ENCODE data around the gene CACTIN.

CACTIN gene

GRCh38 chr19:3610745-3611717, 15.6 kb downstream of the CACTIN start:
- Mint-ChIP-seq H3K27me3 (no peaks in the 10 kb centered on the region), H3K4me1 (ENCODE audit: low read depth in 2 of 2) (peaks cover 5 to 6% of the 10 kb centered on the region in 2 donors), H3K4me3 (no peak overlapping the region), H3K9me3 (no peaks in the 10 kb centered on the region), H3K27ac (peak overlapping the region in 1 of 2 donors; percentile 20), H3K36me3 (ENCODE audit: insufficient read depth) (peaks cover 8% of the 10 kb centered on the region)
- ATAC-seq (replicated peaks) (no peak), DNase-seq (no peak)

- H3K36me3 Mint-ChIP-seq (ENCODE audit: insufficient read depth) = peaks cover 7% of the 10 kb centered on the region
- no peak for DNase-seq
- no peak for ATAC-seq (replicated peaks)
- H3K4me1 Mint-ChIP-seq (ENCODE audit: low read depth in 2 of 2) = peaks cover 5 to 6% of the 10 kb centered on the region in 2 donors
- no peaks in the 10 kb centered on the region for H3K27me3 Mint-ChIP-seq
- no peak overlapping the region for H3K4me3 Mint-ChIP-seq
- H3K27ac Mint-ChIP-seq = peak overlapping the region in 1 of 2 donors; percentile 20
- H3K9me3 Mint-ChIP-seq = no peaks in the 10 kb centered on the region
Observed at GRCh38 chr19:3609779-3610719, 16.5 kb downstream of the CACTIN start.

DNA sequence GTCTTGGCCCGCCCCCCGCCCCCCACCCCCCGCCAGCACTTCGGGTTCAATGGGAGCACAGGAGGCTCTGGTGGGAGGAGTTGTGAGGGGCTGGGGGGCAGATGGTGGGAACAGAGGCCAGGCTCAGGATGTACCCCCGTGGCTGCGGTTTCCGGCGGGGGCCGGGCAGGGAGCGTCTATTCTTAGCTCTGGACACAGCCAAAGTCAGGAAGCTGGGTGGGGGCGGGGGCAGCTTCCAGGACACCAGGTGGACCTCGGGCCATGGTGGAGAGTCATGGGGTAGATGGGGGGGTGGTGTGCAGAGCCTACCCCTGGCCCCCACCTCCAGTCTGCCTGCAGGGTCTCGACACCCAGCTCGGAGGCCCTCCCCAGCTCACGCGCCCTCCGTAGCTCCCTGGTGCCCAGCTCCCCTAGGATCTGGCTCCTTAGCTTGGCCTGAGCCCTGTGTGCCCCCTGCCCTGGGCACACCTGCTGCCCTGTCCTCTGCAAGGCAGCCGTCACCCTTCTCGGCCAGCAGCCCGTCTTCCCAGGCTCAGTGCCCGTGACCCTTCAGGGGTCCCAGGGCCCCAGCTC, 17.8 kb downstream of the CACTIN start:
- no peak for DNase-seq
- ATAC-seq (replicated peaks) = no peak
- Mint-ChIP-seq H3K4me3 (no peak overlapping the region), H3K4me1 (ENCODE audit: low read depth in 2 of 2) (peaks cover 5 to 6% of the 10 kb centered on the region in 2 donors), H3K36me3 (ENCODE audit: insufficient read depth) (peaks cover 5% of the 10 kb centered on the region), H3K27ac (no peak overlapping the region), H3K9me3 (no peaks in the 10 kb centered on the region), H3K27me3 (no peaks in the 10 kb centered on the region)

- Mint-ChIP-seq H3K4me1 (ENCODE audit: low read depth in 2 of 2) (peaks cover 5 to 6% of the 10 kb centered on the region in 2 donors), H3K4me3 (peak overlapping the region in 1 of 2 donors; percentile 45), H3K27me3 (no peaks in the 10 kb centered on the region), H3K27ac (peak overlapping the region in 1 of 2 donors; percentile 82), H3K9me3 (no peaks in the 10 kb centered on the region), H3K36me3 (ENCODE audit: insufficient read depth) (peaks cover 5% of the 10 kb centered on the region)
- no peak for ATAC-seq (replicated peaks)
- no peak for DNase-seq
Observed at GRCh38 chr19:3608079-3608641, 18.4 kb downstream of the CACTIN start.

- peak overlapping the region in 1 of 2 donors; percentile 45 for H3K4me3 Mint-ChIP-seq
- no peaks in the 10 kb centered on the region for H3K27me3 Mint-ChIP-seq
- H3K4me1 Mint-ChIP-seq (ENCODE audit: low read depth in 2 of 2) = peaks cover 5 to 6% of the 10 kb centered on the region in 2 donors
- H3K36me3 Mint-ChIP-seq (ENCODE audit: insufficient read depth) = peaks cover 6% of the 10 kb centered on the region
- no peaks in the 10 kb centered on the region for H3K9me3 Mint-ChIP-seq
- H3K27ac Mint-ChIP-seq = peak overlapping the region in 1 of 2 donors; percentile 82
- ATAC-seq (replicated peaks) (no peak), DNase-seq (no peak)
Observed at GRCh38 chr19:3607303-3608078, 19.1 kb downstream of the CACTIN start.

DNA sequence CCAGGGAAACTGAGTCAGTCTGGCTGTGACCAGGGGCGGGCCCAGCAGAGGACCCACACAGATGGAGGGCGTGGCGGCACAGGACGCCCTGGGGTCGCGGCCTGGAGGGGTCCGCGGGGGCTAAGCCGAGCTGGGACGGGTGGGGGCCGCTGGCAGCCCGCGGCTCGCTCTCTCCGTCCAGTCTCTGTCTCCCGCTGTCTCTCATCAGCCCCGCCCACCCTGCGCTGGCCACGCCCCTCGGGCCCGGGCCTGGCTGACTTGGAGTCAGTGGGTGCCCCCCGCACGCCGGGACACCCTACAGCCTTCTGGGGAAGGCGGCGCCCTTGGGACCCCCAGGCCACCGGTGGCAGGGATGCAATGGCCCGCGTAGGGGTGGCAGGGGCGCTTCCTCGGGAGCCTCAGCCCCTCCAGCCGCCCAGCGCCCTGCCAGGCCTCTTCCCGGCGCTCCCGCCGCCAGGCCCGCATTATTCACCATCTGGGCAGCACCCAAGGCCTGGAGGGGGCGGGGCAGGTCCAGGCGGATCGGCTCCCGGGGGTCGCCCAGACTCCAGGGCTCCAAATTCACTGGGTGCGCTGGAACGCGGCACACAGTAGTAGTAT, 19.8 kb downstream of the CACTIN start, which contains the start of gene TBXA2R:
TBXA2R (minus strand) TSS at position 186 of the 600 bp plus-strand sequence. CDS start 6,241 bp downstream, outside the sequence.
- peaks cover 8% of the 10 kb centered on the region for H3K36me3 Mint-ChIP-seq (ENCODE audit: insufficient read depth)
- H3K9me3 Mint-ChIP-seq = no peaks in the 10 kb centered on the region
- H3K27me3 Mint-ChIP-seq = no peaks in the 10 kb centered on the region
- peak; percentile 31 for ATAC-seq (replicated peaks)
- peak within 1 kb of the TSS in 1 of 2 donors; percentile 45 for H3K4me3 Mint-ChIP-seq
- no peak within 1 kb of the TSS for H3K27ac Mint-ChIP-seq
- peaks cover 5 to 6% of the 10 kb centered on the region in 2 donors for H3K4me1 Mint-ChIP-seq (ENCODE audit: low read depth in 2 of 2)
- DNase-seq = peak; percentile 26 to 43 (median 35)

GRCh38 chr19:3606174-3606689, 20.4 kb downstream of the CACTIN start:
- H3K27ac Mint-ChIP-seq = no peak overlapping the region
- H3K27me3 Mint-ChIP-seq = no peaks in the 10 kb centered on the region
- peak in 1 of 3 experiments; percentile 19 for DNase-seq
- peak; percentile 63 for ATAC-seq (replicated peaks)
- H3K4me3 Mint-ChIP-seq = no peak overlapping the region
- H3K9me3 Mint-ChIP-seq = no peaks in the 10 kb centered on the region
- H3K36me3 Mint-ChIP-seq (ENCODE audit: insufficient read depth) = peaks cover 4% of the 10 kb centered on the region
- H3K4me1 Mint-ChIP-seq (ENCODE audit: low read depth in 2 of 2) = peaks cover 5 to 6% of the 10 kb centered on the region in 2 donors

GRCh38 chr19:3605770-3606169, 20.8 kb downstream of the CACTIN start:
- H3K27me3 Mint-ChIP-seq = no peaks in the 10 kb centered on the region
- H3K4me3 Mint-ChIP-seq = no peak overlapping the region
- no peak overlapping the region for H3K27ac Mint-ChIP-seq
- no peak for DNase-seq
- H3K4me1 Mint-ChIP-seq (ENCODE audit: low read depth in 2 of 2) = peaks cover 5 to 6% of the 10 kb centered on the region in 2 donors
- no peak for ATAC-seq (replicated peaks)
- H3K36me3 Mint-ChIP-seq (ENCODE audit: insufficient read depth) = peaks cover 4% of the 10 kb centered on the region
- H3K9me3 Mint-ChIP-seq = no peaks in the 10 kb centered on the region

GRCh38 chr19:3605361-3605760, 21.2 kb downstream of the CACTIN start:
- Mint-ChIP-seq H3K27me3 (no peaks in the 10 kb centered on the region), H3K36me3 (ENCODE audit: insufficient read depth) (peaks cover 4% of the 10 kb centered on the region), H3K9me3 (no peaks in the 10 kb centered on the region), H3K4me1 (ENCODE audit: low read depth in 2 of 2) (peaks cover 5 to 6% of the 10 kb centered on the region in 2 donors), H3K4me3 (no peak overlapping the region), H3K27ac (no peak overlapping the region)
- ATAC-seq (replicated peaks) = peak; percentile 18
- no peak for DNase-seq

DNA sequence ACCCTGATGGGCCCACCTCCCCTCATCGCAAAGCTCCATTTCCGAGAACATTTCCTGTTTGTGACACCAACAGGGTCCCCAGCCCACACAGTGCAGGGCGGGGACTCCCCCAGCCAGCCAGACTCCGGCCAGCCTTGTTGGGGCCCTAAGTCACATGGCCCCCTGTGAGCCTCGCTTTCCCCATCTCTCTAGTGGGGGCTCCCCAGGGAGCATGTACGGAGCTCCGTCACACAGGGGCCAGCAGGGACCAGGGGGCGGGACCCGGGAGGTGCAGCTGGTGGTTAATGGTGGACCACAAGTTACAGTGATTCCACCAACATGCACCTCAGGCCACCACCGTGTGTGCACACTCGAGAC, 21.6 kb downstream of the CACTIN start:
- ATAC-seq (replicated peaks) (peak; percentile 59), DNase-seq (peak in 1 of 3 experiments; percentile 23)
- no peak overlapping the region for H3K27ac Mint-ChIP-seq
- H3K4me1 Mint-ChIP-seq (ENCODE audit: low read depth in 2 of 2) = peaks cover 5 to 6% of the 10 kb centered on the region in 2 donors
- no peaks in the 10 kb centered on the region for H3K27me3 Mint-ChIP-seq
- H3K4me3 Mint-ChIP-seq = no peak overlapping the region
- no peaks in the 10 kb centered on the region for H3K9me3 Mint-ChIP-seq
- H3K36me3 Mint-ChIP-seq (ENCODE audit: insufficient read depth) = peaks cover 4% of the 10 kb centered on the region

- no peak overlapping the region for H3K4me3 Mint-ChIP-seq
- no peak for DNase-seq
- no peaks in the 10 kb centered on the region for H3K27me3 Mint-ChIP-seq
- H3K27ac Mint-ChIP-seq = no peak overlapping the region
- peaks cover 5 to 6% of the 10 kb centered on the region in 2 donors for H3K4me1 Mint-ChIP-seq (ENCODE audit: low read depth in 2 of 2)
- H3K36me3 Mint-ChIP-seq (ENCODE audit: insufficient read depth) = peaks cover 4% of the 10 kb centered on the region
- no peaks in the 10 kb centered on the region for H3K9me3 Mint-ChIP-seq
- no peak for ATAC-seq (replicated peaks)
Observed at GRCh38 chr19:3604227-3604986, 22.2 kb downstream of the CACTIN start.

All from effector memory CD8-positive, alpha-beta T cell (primary cell).